SU-DHL-6 (cell line): ENCODE measurements around the gene C15orf62.

Experiments
- H2AFZ ChIP-seq: fragments of 200-600 bp; sonication (generic); 2 replicates; pipeline ENCODE4 v1.6.1; 2014; ENCODE audit warnings: low read depth, mild to moderate bottlenecking, moderate library complexity, mixed read lengths, antibody characterized with exemption, low read length; ENCODE audit not compliant: severe bottlenecking
- H3F3A ChIP-seq: fragments of 200-600 bp; shearing (Covaris generic); 2 replicates; pipeline ENCODE4 v1.6.0; 2016; ENCODE audit warnings: antibody characterized with exemption, mild to moderate bottlenecking; ENCODE audit not compliant: insufficient read depth
- H3K27ac ChIP-seq: fragments of 200-600 bp; sonication (generic); 2 replicates; pipeline ENCODE4 v1.5.1; 2016; ENCODE audit warnings: low read depth, mild to moderate bottlenecking, low read length, moderate library complexity, mixed read lengths
- H3K27me3 ChIP-seq: fragments of 200-600 bp; sonication (generic), shearing (Covaris generic); 2 replicates; pipeline ENCODE4 v1.6.0; 2014; ENCODE audit warnings: mild to moderate bottlenecking, low read length
- H3K36me3 ChIP-seq: fragments of 200-600 bp; sonication (generic); 2 replicates; pipeline ENCODE4 v1.6.1; 2014; ENCODE audit warnings: mild to moderate bottlenecking, low read length, mixed read lengths
- H3K4me2 ChIP-seq: fragments of 300-600, 200-600 bp; shearing (Covaris generic), sonication (generic); 2 replicates; pipeline ENCODE4 v1.6.0; 2014; ENCODE audit warnings: low read length, low read depth, mild to moderate bottlenecking; ENCODE audit not compliant: poor library complexity, severe bottlenecking
- H3K4me3 ChIP-seq: fragments of 200-600 bp; sonication (generic); 2 replicates; pipeline ENCODE4 v1.5.1; 2014; ENCODE audit warnings: antibody characterized with exemption, low read length, mild to moderate bottlenecking, mixed read lengths; ENCODE audit not compliant: insufficient read depth, poor library complexity, severe bottlenecking
- H3K79me2 ChIP-seq: fragments of 200-600 bp; sonication (generic); 2 replicates; pipeline ENCODE4 v1.6.1; 2014; ENCODE audit warnings: mild to moderate bottlenecking, low read length, moderate library complexity; ENCODE audit not compliant: insufficient read depth
- H3K9ac ChIP-seq: fragments of 200-600 bp; sonication (generic); 2 replicates; pipeline ENCODE4 v1.7.0; 2014; ENCODE audit warnings: mild to moderate bottlenecking, low read length
- H3K9me2 ChIP-seq: fragments of 200-600 bp; sonication (generic); replicated peaks from 2 replicates; pipeline ENCODE4 v1.6.1; 2014; ENCODE audit warnings: low read length; ENCODE audit not compliant: insufficient read depth
- H3K9me3 ChIP-seq: fragments of 200-600 bp; sonication (generic); 2 replicates; pipeline ENCODE4 v1.6.1; 2014; ENCODE audit warnings: low read length, mixed read lengths; ENCODE audit not compliant: insufficient read depth
- H4K20me1 ChIP-seq: fragments of 200-600 bp; sonication (generic); 2 replicates; pipeline ENCODE4 v1.6.1; 2014; ENCODE audit warnings: low read depth, mild to moderate bottlenecking, antibody characterized with exemption, low read length, moderate library complexity, mixed read lengths
- CTCF ChIP-seq: fragments of 200-600 bp; sonication (generic); IDR thresholded peaks from one replicate; pipeline ENCODE4 v1.5.1; 2017; ENCODE audit warnings: antibody characterized with exemption, mild to moderate bottlenecking, low read length, moderate library complexity; ENCODE audit not compliant: insufficient read depth, poor library complexity, severe bottlenecking
- EZH2phosphoT487 ChIP-seq: fragments of 200-600 bp; sonication (generic), shearing (Covaris generic); conservative IDR thresholded peaks from 2 replicates; pipeline ENCODE4 v1.6.1; 2018; ENCODE audit warnings: mild to moderate bottlenecking, antibody characterized with exemption, low read length, moderate library complexity, mixed read lengths

C15orf62 gene

GRCh38 chr15:40744815-40745152 is 25.0 kb upstream of the C15orf62 start:
- no peaks in the 10 kb centered on the region for H3K36me3 ChIP-seq
- H3K4me2 ChIP-seq = no peak overlapping the region
- H3K9me3 ChIP-seq = no peaks in the 10 kb centered on the region
- H3K4me3 ChIP-seq = no peak overlapping the region
- H3K9ac ChIP-seq = no peak overlapping the region
- no peak overlapping the region for H3K27ac ChIP-seq
- H4K20me1 ChIP-seq = no peaks in the 10 kb centered on the region
- 0 out of 2 replicates have a peak, but pooled peaks cover 4% of the 10 kb centered on the region for H3F3A ChIP-seq
- no peak for TF ChIP-seq CTCF
- no peak for TF ChIP-seq EZH2phosphoT487
- H3K9me2 ChIP-seq = no peaks in the 10 kb centered on the region
- no peak overlapping the region for H2AFZ ChIP-seq
- H3K79me2 ChIP-seq = no peaks in the 10 kb centered on the region
- no peaks in the 10 kb centered on the region for H3K27me3 ChIP-seq

- Histone ChIP-seq H3K79me2 (peaks cover 13% of the 10 kb centered on the region), H3K4me3 (no peak overlapping the region), H3K9ac (no peak overlapping the region), H3F3A (0 out of 2 replicates have a peak, but pooled peaks cover 4% of the 10 kb centered on the region), H3K4me2 (no peak overlapping the region), H3K36me3 (peaks cover 5% of the 10 kb centered on the region; the same call in 1 of the 2 replicates), H3K27ac (no peak overlapping the region), H4K20me1 (no peaks in the 10 kb centered on the region), H3K27me3 (no peaks in the 10 kb centered on the region), H3K9me3 (no peaks in the 10 kb centered on the region), H2AFZ (no peak overlapping the region), H3K9me2 (no peaks in the 10 kb centered on the region)
- TF ChIP-seq EZH2phosphoT487 = no peak
- TF ChIP-seq CTCF = no peak
These were observed 22.8 kb upstream of the C15orf62 start for GRCh38 chr15:40746916-40747418.

- Histone ChIP-seq H3K27ac (0 out of 2 replicates have a peak overlapping the region, but pooled peaks have one; percentile 15), H2AFZ (no peak overlapping the region), H3K79me2 (peaks cover 23% of the 10 kb centered on the region), H3K9me3 (no peaks in the 10 kb centered on the region), H3K4me2 (no peak overlapping the region), H3K9me2 (no peaks in the 10 kb centered on the region), H3K36me3 (peaks cover 5% of the 10 kb centered on the region), H3K27me3 (no peaks in the 10 kb centered on the region), H3K4me3 (no peak overlapping the region), H4K20me1 (no peaks in the 10 kb centered on the region), H3F3A (0 out of 2 replicates have a peak, but pooled peaks cover 4% of the 10 kb centered on the region), H3K9ac (no peak overlapping the region)
- no peak for TF ChIP-seq CTCF
- no peak for TF ChIP-seq EZH2phosphoT487
These were observed 21.8 kb upstream of the C15orf62 start for GRCh38 chr15:40747685-40748631.
